ENCODE data around the gene FAM184A. TPM values are rescaled to one million over a fixed set of nuclear protein-coding genes. Genes with fewer than 3 reads are reported as not detected.

Gene FAM184A
- total RNA-seq, 1 donor from 2014 or later = 2.0 TPM

- DNase-seq (ENCODE audit: low read depth) (no peak), FAIRE-seq (no peak)
- Histone ChIP-seq H3K9me3 (ENCODE audit: insufficient read depth, low read depth, low read length) (no peaks in the 10 kb centered on the region), H3K27ac (ENCODE audit: low read depth, low read length) (no peak overlapping the region), H3K9ac (ENCODE audit: low read length) (no peak overlapping the region), H3K36me3 (ENCODE audit: insufficient read depth, low read length) (no peaks in the 10 kb centered on the region), H3K4me2 (ENCODE audit: low read length) (no peak overlapping the region), H2AFZ (ENCODE audit: low read depth, low read length) (no peak overlapping the region), H3K4me1 (ENCODE audit: insufficient read depth, low read length) (no peaks in the 10 kb centered on the region), H3K79me2 (ENCODE audit: insufficient read depth, low read length) (no peaks in the 10 kb centered on the region), H4K20me1 (ENCODE audit: insufficient read depth, low read length) (no peaks in the 10 kb centered on the region), H3K27me3 (ENCODE audit: insufficient read depth, low read length) (no peaks in the 10 kb centered on the region), H3K4me3 (ENCODE audit: insufficient read depth, low read depth, low read length) (no peak overlapping the region)
- no peak overlapping the region for H3K27ac Mint-ChIP-seq (ENCODE audit: unreplicated experiment)
- H3K9me3 Mint-ChIP-seq (ENCODE audit: unreplicated experiment) = peaks cover 6% of the 10 kb centered on the region
- H3K4me1 Mint-ChIP-seq (ENCODE audit: low read depth, unreplicated experiment) = no peaks in the 10 kb centered on the region
- no peak overlapping the region for H3K4me3 Mint-ChIP-seq (ENCODE audit: unreplicated experiment)
- no peaks in the 10 kb centered on the region for H3K27me3 Mint-ChIP-seq (ENCODE audit: low read depth, unreplicated experiment)
- H3K36me3 Mint-ChIP-seq (ENCODE audit: low read depth, unreplicated experiment) = no peaks in the 10 kb centered on the region
- TF ChIP-seq CTCF (IDR thresholded peaks at IDR 0.05; ENCODE audit: insufficient read depth, low read depth, low read length) = no peak
Observed at GRCh38 chr6:119043783-119044182, 34.7 kb downstream of the FAM184A start.

- no peaks in the 10 kb centered on the region for H3K79me2 ChIP-seq (ENCODE audit: insufficient read depth, low read length)
- H3K9me3 Mint-ChIP-seq (ENCODE audit: unreplicated experiment) = peaks cover 3% of the 10 kb centered on the region
- H2AFZ ChIP-seq (ENCODE audit: low read depth, low read length) = no peak overlapping the region
- H4K20me1 ChIP-seq (ENCODE audit: insufficient read depth, low read length) = no peaks in the 10 kb centered on the region
- H3K4me3 Mint-ChIP-seq (ENCODE audit: unreplicated experiment) = no peak overlapping the region
- H3K27me3 ChIP-seq (ENCODE audit: insufficient read depth, low read length) = no peaks in the 10 kb centered on the region
- H3K4me1 Mint-ChIP-seq (ENCODE audit: low read depth, unreplicated experiment) = no peaks in the 10 kb centered on the region
- H3K36me3 ChIP-seq (ENCODE audit: insufficient read depth, low read length) = no peaks in the 10 kb centered on the region
- H3K27me3 Mint-ChIP-seq (ENCODE audit: low read depth, unreplicated experiment) = no peaks in the 10 kb centered on the region
- no peak for FAIRE-seq
- no peaks in the 10 kb centered on the region for H3K4me1 ChIP-seq (ENCODE audit: insufficient read depth, low read length)
- TF ChIP-seq EZH2 (IDR thresholded peaks at IDR 0.05; ENCODE audit: insufficient read depth, low read length) (no peak), CTCF (IDR thresholded peaks at IDR 0.05; ENCODE audit: insufficient read depth, low read depth, low read length) (no peak)
- no peaks in the 10 kb centered on the region for H3K36me3 Mint-ChIP-seq (ENCODE audit: low read depth, unreplicated experiment)
- no peak overlapping the region for H3K4me3 ChIP-seq (ENCODE audit: insufficient read depth, low read depth, low read length)
- H3K27ac ChIP-seq (ENCODE audit: low read depth, low read length) = no peak overlapping the region
- no peak for DNase-seq (ENCODE audit: low read depth)
- H3K27ac Mint-ChIP-seq (ENCODE audit: unreplicated experiment) = no peak overlapping the region
- H3K9me3 ChIP-seq (ENCODE audit: insufficient read depth, low read depth, low read length) = no peaks in the 10 kb centered on the region
- no peak overlapping the region for H3K9ac ChIP-seq (ENCODE audit: low read length)
- no peak overlapping the region for H3K4me2 ChIP-seq (ENCODE audit: low read length)
Observed at GRCh38 chr6:119043265-119043664, 35.2 kb downstream of the FAM184A start.

- H3K4me3 Mint-ChIP-seq (ENCODE audit: unreplicated experiment) = no peak overlapping the region
- Histone ChIP-seq H3K79me2 (ENCODE audit: insufficient read depth, low read length) (no peaks in the 10 kb centered on the region), H3K27ac (ENCODE audit: low read depth, low read length) (no peak overlapping the region), H4K20me1 (ENCODE audit: insufficient read depth, low read length) (no peaks in the 10 kb centered on the region), H2AFZ (ENCODE audit: low read depth, low read length) (no peak overlapping the region), H3K4me3 (ENCODE audit: insufficient read depth, low read depth, low read length) (no peak overlapping the region), H3K27me3 (ENCODE audit: insufficient read depth, low read length) (no peaks in the 10 kb centered on the region), H3K36me3 (ENCODE audit: insufficient read depth, low read length) (no peaks in the 10 kb centered on the region), H3K4me2 (ENCODE audit: low read length) (no peak overlapping the region), H3K9ac (ENCODE audit: low read length) (no peak overlapping the region), H3K9me3 (ENCODE audit: insufficient read depth, low read depth, low read length) (no peaks in the 10 kb centered on the region), H3K4me1 (ENCODE audit: insufficient read depth, low read length) (no peaks in the 10 kb centered on the region)
- FAIRE-seq = no peak
- H3K36me3 Mint-ChIP-seq (ENCODE audit: low read depth, unreplicated experiment) = no peaks in the 10 kb centered on the region
- DNase-seq (ENCODE audit: low read depth) = no peak
- H3K9me3 Mint-ChIP-seq (ENCODE audit: unreplicated experiment) = no peaks in the 10 kb centered on the region
- TF ChIP-seq EZH2 (IDR thresholded peaks at IDR 0.05; ENCODE audit: insufficient read depth, low read length) = no peak
- no peak for TF ChIP-seq CTCF (IDR thresholded peaks at IDR 0.05; ENCODE audit: insufficient read depth, low read depth, low read length)
- no peaks in the 10 kb centered on the region for H3K4me1 Mint-ChIP-seq (ENCODE audit: low read depth, unreplicated experiment)
- no peak overlapping the region for H3K27ac Mint-ChIP-seq (ENCODE audit: unreplicated experiment)
- no peaks in the 10 kb centered on the region for H3K27me3 Mint-ChIP-seq (ENCODE audit: low read depth, unreplicated experiment)
Observed at GRCh38 chr6:119040636-119041035, 37.8 kb downstream of the FAM184A start.

Measured in astrocyte (in vitro differentiated cells and primary cell).